Keratinocyte (primary cell): Measurements from ENCODE around the gene EGFL7. TPM values are rescaled to one million over a fixed set of nuclear protein-coding genes. Genes with fewer than 3 reads are reported as not detected.

Experiments used
- DNase-seq: peaks from one replicate; pipeline ENCODE4 v3.0.0-alpha.2; 2011; ENCODE audit warnings: low read depth, missing footprints, low spot score
- FAIRE-seq: peaks from 2 replicates; lab custom pipeline; 2011; peaks lifted over from hg19 to GRCh38; lab: Jason Lieb, UNC
- H2AFZ ChIP-seq: 2 replicates; pipeline ENCODE4 v1.6.0; 2012; ENCODE audit warnings: low read length, control low read depth, inconsistent platforms; ENCODE audit not compliant: control insufficient read depth
- H3K27ac ChIP-seq: 2 replicates; pipeline ENCODE4 v1.5.1; 2011; ENCODE audit warnings: low read length; ENCODE audit not compliant: control insufficient read depth, insufficient read depth
- H3K27me3 ChIP-seq: 3 replicates; pipeline ENCODE4 v1.6.0; 2011; ENCODE audit warnings: low read length; ENCODE audit not compliant: control insufficient read depth, insufficient read depth; ENCODE audit errors: extremely low read depth
- H3K36me3 ChIP-seq, 2 experiments: 2 replicates in 1 of 2; 3 replicates in 1 of 2; pipeline ENCODE4 v1.5.1; 2011; ENCODE audit warnings: low read length in 2 of 2, mild to moderate bottlenecking in 1 of 2; ENCODE audit not compliant: control insufficient read depth in 2 of 2, insufficient read depth in 2 of 2; ENCODE audit errors: extremely low read depth in 1 of 2
- H3K4me1 ChIP-seq: 3 replicates; pipeline ENCODE4 v1.5.1; 2011; ENCODE audit warnings: low read length; ENCODE audit not compliant: control insufficient read depth, insufficient read depth; ENCODE audit errors: extremely low read depth
- H3K4me2 ChIP-seq: 3 replicates; pipeline ENCODE4 v1.6.0; 2011; ENCODE audit warnings: low read depth, low read length; ENCODE audit not compliant: control insufficient read depth, insufficient read depth; ENCODE audit errors: extremely low read depth
- H3K4me3 ChIP-seq, 3 experiments: fragments of 200-600 bp in 1 of 3; sonication (generic) in 1 of 3; 2 replicates in 2 of 3; 3 replicates in 1 of 3; pipeline ENCODE4 v1.5.1; 2011 to 2016; ENCODE audit warnings: low read length in 3 of 3, mild to moderate bottlenecking in 3 of 3, control low read depth in 2 of 3, inconsistent platforms in 1 of 3, low read depth in 1 of 3, mixed read lengths in 1 of 3, mixed run types in 1 of 3, moderate library complexity in 1 of 3; ENCODE audit not compliant: control insufficient read depth in 2 of 3, insufficient read depth in 2 of 3; ENCODE audit errors: extremely low read depth in 1 of 3
- H3K79me2 ChIP-seq: 2 replicates; pipeline ENCODE4 v1.6.0; 2012; ENCODE audit warnings: low read length; ENCODE audit not compliant: control insufficient read depth, insufficient read depth
- H3K9ac ChIP-seq: 3 replicates; pipeline ENCODE4 v1.6.0; 2011; ENCODE audit warnings: low read length; ENCODE audit not compliant: control insufficient read depth, insufficient read depth; ENCODE audit errors: extremely low read depth
- H3K9me1 ChIP-seq: 3 replicates; pipeline ENCODE4 v1.6.0; 2011; ENCODE audit warnings: low read length; ENCODE audit not compliant: control insufficient read depth, insufficient read depth; ENCODE audit errors: extremely low read depth
- H3K9me3 ChIP-seq: 2 replicates; pipeline ENCODE4 v1.5.1; 2012; ENCODE audit warnings: low read depth, low read length; ENCODE audit not compliant: control insufficient read depth
- H4K20me1 ChIP-seq: 3 replicates; pipeline ENCODE4 v1.6.0; 2011; ENCODE audit warnings: low read length; ENCODE audit not compliant: control insufficient read depth, insufficient read depth; ENCODE audit errors: extremely low read depth
- CTCF ChIP-seq, 3 experiments: IDR thresholded peaks in 1 of 3; conservative IDR thresholded peaks in 1 of 3; optimal IDR thresholded peaks in 1 of 3; 2 replicates in 2 of 3; 3 replicates in 1 of 3; pipeline versions ENCODE3 to v1.5.1; 2011; ENCODE audit warnings: low read length in 3 of 3, mild to moderate bottlenecking in 3 of 3, moderate library complexity in 2 of 3, control low read depth in 1 of 3, inconsistent platforms in 1 of 3; ENCODE audit not compliant: insufficient read depth in 2 of 3; ENCODE audit errors: extremely low read depth in 1 of 3
- EZH2 ChIP-seq: IDR thresholded peaks from one replicate; pipeline ENCODE4 v1.6.1; 2012; ENCODE audit warnings: inconsistent platforms, mild to moderate bottlenecking, low read length, moderate library complexity
- dilution Hi-C: fragments of 300-500 bp; cut with MboI; formaldehyde crosslinking; loops from one replicate; pipeline ENCODE4 v1.7.0; 2020; ENCODE audit warnings: low sequenced_read_pairs; ENCODE audit not compliant: extremely low pct_ligation_motif_present
- polyA plus RNA-seq, 5 experiments: library from polyadenylated mRNA; depleted of rRNA in 3 of 5; stranded (reverse) in 3 of 5; stranded (forward) in 1 of 5; unstranded in 1 of 5; fragments of >200 nt; gene quantifications; 1 replicate in 1 of 5; 2 replicates in 3 of 5; 3 replicates in 1 of 5; pipeline versions ENCODE4 v1.2.1 to v1.2.3, GENCODE V29; 2011 to 2012; ENCODE audit warnings: missing spikeins in 2 of 5, low read depth in 1 of 5, low replicate concordance in 1 of 5

Gene EGFL7
- polyA plus RNA-seq, 1 donor (not counting 4 experiments of a cell fraction or from before 2014, with no cell fraction given), result 4.2 TPM

- H2AFZ ChIP-seq, result no peak overlapping the region
- H3K9me3 ChIP-seq, result no peaks in the 10 kb centered on the region
- H3K4me3 ChIP-seq, result no peak overlapping the region
- dilution Hi-C loops, result no loop called here
- H3K4me1 ChIP-seq, result no peaks in the 10 kb centered on the region
- H4K20me1 ChIP-seq, result peaks cover 3% of the 10 kb centered on the region
- no peak overlapping the region for H3K9ac ChIP-seq
- no peaks in the 10 kb centered on the region for H3K79me2 ChIP-seq
- FAIRE-seq, result no peak
- H3K9me1 ChIP-seq, result no peaks in the 10 kb centered on the region
- TF ChIP-seq EZH2 (peak; percentile 33), CTCF (optimal IDR thresholded peaks at IDR 0.05 in 1 of 3, IDR thresholded peaks at IDR 0.05 in 1 of 3, conservative IDR thresholded peaks at IDR 0.05 in 1 of 3; ENCODE audit: extremely low read depth in 1 of 3, insufficient read depth in 2 of 3, low read length in 3 of 3) (no peak)
- no peak overlapping the region for H3K27ac ChIP-seq
- peaks cover 13% of the 10 kb centered on the region for H3K27me3 ChIP-seq
- no peaks in the 10 kb centered on the region for H3K36me3 ChIP-seq
- no peak overlapping the region for H3K4me2 ChIP-seq
- DNase-seq, result no peak
Observed at GRCh38 chr9:136700959-136701667, 38.4 kb downstream of the EGFL7 start.

GRCh38 chr9:136701668-136702053, 38.9 kb downstream of the EGFL7 start:
- Histone ChIP-seq H2AFZ (no peak overlapping the region), H3K79me2 (no peaks in the 10 kb centered on the region), H3K27me3 (peaks cover 13% of the 10 kb centered on the region), H3K27ac (no peak overlapping the region), H3K4me2 (no peak overlapping the region), H3K9me1 (no peaks in the 10 kb centered on the region), H3K9ac (no peak overlapping the region), H3K4me3 (no peak overlapping the region), H3K36me3 (no peaks in the 10 kb centered on the region), H3K9me3 (no peaks in the 10 kb centered on the region), H3K4me1 (no peaks in the 10 kb centered on the region), H4K20me1 (no peaks in the 10 kb centered on the region)
- dilution Hi-C loops, result no loop called here
- FAIRE-seq (no peak), DNase-seq (no peak)
- TF ChIP-seq CTCF (optimal IDR thresholded peaks at IDR 0.05 in 1 of 3, IDR thresholded peaks at IDR 0.05 in 1 of 3, conservative IDR thresholded peaks at IDR 0.05 in 1 of 3; ENCODE audit: extremely low read depth in 1 of 3, insufficient read depth in 2 of 3, low read length in 3 of 3), result no peak
- TF ChIP-seq EZH2, result no peak
